Measurements from ENCODE around the gene OSBPL9.
"Not testable (repeated sequence)": the region's sequence is repeated elsewhere in the genome, so short reads cannot be mapped to it uniquely, and the experiment has no call there.

The OSBPL9 gene

DNA sequence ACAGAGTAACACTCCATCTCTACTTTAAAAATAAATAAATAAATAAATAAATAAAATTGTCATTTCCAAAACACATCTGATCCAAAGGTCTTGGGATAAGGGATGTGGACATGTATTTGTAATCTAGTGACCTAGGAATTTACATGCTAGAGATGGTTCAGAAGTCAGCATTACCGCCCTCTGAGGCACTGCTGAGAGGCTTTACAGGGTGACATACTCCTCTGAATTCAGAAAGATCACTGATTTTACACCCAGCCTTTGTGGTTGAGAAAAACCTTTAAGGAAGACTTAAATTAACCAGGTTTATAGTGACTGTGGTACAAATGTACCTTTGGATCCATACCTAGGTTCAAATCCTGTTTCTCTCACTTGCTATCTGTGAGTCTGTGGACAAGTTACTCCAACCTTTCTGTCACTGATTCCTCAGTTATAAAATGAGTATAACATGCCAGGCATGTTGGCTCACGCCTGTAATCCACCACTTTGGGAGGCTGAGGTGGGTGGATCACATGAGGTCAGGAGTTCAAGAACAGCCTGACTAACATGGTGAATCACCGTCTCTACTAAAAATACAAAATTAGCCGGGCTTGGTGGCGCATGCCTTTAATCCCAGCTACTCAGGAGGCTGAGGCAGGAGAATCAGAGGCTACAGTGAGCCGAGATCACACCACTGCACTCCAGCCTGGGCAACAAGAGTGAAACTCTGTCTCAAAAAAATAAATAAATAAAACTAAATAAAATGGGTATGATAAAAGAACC, 20.1 kb downstream of the OSBPL9 start:
- no peak for DNase-seq

DNA sequence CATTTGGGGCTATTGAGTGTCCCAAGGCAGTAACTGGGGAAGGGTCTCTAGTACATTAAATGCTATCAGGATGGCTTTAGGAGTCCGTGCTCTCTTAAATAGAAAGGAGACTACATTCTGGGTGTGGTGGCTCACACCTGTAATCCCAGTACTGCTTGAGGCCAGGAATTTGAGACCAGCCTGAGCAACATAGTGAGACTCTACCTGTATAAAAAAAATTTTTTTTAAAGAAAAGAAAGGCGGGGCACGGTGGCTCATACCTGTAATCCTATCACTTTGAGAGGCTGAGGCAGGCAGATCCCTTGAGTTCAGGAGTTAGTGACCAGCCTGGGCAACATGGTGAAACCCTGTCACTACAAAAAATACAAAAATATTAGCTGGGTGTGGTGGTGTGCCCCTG, 21.5 kb downstream of the OSBPL9 start:
- no peak for DNase-seq

DNA sequence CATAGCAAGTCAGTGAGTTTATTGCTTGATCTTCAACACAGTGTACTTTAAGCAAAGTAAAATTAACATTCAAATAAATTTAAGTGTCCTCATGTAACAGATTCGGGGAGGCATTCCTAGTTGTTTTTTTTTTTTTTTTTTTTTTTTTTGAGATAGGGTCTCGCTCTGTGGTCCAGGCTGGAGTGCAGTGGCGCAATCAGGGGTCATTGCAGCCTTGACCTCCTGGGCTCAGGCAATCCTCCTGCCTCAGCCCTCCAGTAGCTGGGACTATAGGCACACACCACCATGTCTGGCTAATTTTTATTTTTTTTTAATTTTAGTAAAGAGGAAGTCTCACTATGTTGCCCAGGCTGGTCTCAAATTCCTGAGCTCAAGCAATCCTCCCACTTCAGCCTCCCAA, 22.8 kb downstream of the OSBPL9 start:
- no peak for DNase-seq

DNA sequence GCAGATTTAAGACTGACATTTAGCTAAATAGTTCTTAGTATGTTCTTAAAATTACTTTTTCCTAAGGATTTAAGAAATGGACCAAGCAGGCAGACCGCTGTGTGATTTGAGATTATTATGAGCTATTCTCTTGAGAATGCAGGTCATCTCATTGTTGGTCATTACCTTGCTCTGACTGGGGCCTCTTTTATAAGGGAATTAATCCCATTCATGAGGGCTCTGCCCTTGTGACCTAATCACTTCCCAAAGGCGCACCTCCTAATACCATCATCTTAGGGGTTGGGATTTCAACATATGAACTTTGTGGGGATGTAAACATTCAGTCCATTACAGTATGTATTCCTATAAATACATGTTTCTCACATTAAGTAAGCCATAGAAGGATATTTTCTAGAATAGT, 24.2 kb downstream of the OSBPL9 start:
- DNase-seq = no peak

DNA sequence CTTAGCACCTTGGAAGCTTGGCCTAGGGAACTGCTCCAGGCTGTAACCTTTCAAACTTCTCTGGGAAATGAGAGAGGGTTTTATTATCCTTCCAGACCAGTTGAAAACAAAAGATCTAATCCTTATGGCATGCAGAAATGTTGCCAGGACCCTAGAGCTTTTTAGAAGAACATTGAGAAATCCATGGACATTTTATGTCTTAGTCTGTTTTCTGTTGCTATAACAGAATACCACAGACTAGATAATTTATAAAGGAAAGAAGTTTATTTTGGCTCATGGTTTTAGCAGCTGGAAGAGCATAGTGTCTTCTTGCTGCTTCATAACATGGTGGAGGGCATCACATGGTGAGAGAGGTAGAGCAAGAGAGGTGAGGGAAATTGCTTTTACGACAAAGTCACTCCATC, 25.8 kb downstream of the OSBPL9 start:
- DNase-seq = no peak

GRCh38 chr1:51643362-51643761, 26.5 kb downstream of the OSBPL9 start:
- DNase-seq = no peak

- no peak for DNase-seq
Measured at GRCh38 chr1:51644020-51644419, 27.1 kb downstream of the OSBPL9 start.

DNA sequence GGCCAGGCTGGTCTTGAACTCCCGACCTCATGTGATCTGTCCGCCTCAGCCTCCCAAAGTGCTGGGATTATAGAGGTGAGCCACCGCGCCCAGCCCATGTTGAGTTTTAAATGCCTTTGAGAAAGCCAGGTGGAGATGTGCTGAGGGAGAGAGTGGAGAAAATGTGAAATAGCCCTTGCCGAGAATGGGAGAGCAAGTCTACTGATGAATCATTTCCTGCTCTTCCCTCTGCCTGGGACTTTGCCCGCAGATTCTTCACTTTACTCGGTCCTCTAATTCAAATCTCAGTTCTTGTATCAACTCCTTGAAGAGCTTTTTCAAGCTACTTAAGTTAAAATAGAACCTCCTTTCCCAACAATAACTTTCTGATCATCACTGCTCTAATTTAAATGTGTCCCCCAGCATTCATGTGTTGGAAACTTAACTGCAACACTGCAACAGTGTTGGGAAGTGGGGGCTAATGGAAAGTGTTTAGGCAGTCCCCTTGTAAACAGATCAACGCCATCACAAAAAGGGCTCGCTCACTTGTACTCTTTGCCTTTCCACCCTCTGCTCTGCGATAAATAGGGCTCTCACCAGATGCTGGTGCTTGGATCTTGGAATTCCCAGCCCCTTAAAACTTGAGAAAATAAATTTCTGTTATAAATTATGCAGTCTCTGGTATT, 27.8 kb downstream of the OSBPL9 start:
- no peak for DNase-seq

DNA sequence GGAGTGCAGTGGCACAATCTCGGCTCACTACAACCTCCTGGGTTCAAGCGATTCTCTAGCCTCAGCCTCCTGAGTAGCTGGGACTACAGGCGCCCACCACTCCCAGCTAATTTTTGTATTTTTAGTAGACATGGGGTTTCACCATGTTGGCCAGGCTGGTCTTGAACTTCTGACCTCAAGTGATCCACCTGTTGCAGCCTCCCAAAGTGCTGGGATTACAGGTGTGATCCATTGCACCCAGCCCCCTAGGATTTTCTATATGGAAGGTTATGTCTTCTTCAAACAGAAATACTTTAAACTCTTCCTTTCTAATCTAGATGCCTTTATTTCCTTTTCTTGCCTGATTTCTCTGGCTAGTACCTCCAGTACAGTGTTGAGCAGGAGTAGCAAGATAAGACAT, 29.7 kb downstream of the OSBPL9 start:
- not testable (repeated sequence) for DNase-seq

DNA sequence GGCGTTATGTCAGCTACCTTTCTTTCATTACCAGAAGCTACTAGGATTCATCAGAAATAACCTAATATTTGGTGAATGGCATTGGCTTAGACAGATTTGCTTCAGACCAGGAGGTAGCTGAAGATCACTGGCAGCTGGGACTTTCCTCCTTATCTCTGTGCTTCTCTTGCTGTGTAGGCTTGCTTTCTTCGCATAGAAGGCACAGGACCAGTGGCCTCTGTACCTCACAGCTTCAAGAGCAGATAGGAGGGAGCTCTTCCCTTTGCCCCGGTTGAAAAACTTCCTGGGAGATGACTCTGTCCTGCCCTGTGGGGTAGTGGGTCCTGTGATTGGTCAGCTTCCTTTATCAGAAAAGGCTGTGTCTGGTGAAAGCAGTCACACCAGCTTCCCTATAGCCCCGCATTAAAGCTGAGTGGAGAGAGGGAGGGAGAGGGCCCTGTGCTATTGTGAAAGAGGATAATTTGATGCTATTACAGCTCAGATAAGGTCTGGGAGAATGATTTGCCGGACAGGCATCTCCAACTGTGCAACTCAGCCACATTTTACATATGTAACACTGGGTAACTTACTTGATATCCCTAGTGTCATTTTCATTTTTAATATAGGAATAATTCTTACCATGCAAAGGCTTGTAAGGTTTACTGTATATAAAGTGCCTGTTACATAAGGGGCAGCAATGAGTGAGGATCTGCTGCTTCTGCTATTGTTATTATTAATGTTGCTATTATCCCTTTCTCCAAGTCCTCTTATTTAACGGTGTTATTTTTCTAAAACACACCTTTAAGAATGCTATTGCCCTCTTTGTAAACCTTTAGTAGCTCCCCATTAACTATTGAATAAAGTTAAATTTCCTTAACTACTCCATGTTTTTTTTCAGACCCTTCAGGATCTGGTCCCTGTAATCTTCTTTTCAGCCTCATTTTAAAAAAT, 31.6 kb downstream of the OSBPL9 start:
- no peak for DNase-seq

GRCh38 chr1:51649593-51650091, 32.8 kb downstream of the OSBPL9 start:
- DNase-seq = no peak

- DNase-seq = no peak
Measured at GRCh38 chr1:51650198-51650597, 33.3 kb downstream of the OSBPL9 start.

GRCh38 chr1:51651552-51651942, 34.7 kb downstream of the OSBPL9 start:
- no peak for DNase-seq

- no peak for DNase-seq
Measured at GRCh38 chr1:51652599-51652998, 35.7 kb downstream of the OSBPL9 start.

DNA sequence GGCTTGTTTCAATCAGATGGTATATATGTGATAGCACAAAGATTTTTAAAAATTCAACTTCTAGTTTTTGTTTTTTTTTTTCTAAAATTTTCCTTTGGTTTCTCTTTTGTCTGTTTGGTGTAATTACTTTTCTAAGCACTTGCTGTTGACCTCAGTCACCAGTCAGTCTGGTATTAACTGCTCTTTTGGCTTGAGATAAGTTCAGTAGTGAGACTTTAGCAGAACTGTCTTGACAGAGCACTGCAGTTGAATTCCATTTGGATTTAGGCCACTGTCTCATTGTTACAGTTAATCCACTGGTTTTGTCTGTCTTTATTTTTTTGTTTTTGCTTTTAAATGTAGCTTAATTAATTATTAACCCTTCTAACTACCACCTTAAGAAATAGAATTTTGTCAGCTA, 36.2 kb downstream of the OSBPL9 start:
- DNase-seq = no peak

DNA sequence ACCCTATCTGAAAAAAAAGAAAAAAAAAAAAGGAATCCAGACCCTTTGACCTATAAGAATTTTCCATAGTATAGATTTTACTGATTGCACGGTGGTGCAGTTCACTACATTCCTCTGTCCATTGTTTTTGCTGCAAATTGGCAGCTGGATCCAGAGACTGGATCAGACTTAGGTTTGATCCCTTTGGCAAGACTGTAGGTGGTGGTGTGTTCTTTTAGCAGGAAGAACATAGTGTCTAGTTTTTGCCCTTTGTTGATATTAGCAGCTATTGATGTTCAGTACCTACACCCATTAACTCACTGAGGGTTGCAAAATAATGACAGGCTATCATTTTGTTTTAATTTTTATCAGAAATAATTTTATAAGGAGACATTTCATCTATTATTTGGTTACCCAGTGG, 37.1 kb downstream of the OSBPL9 start:
- DNase-seq = no peak

DNA sequence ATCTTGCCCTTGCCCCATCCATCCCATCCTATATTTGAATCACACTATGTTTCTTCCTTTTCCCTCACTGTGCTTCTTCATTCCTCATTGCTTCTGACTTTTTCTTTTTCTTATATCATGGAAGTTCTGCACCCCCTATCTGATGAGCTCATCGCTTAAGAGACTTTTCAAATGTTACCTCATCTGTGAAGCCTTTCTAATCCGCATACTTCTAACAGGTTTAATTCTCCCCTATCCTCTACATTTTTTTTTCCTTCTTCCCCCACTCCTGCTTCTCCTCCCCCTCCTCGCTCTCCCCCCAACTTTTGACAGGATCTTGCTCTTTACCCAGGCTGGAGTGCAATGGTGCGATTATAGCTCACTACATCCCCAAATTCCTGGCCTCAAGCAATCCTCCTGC, 39.5 kb downstream of the OSBPL9 start:
- DNase-seq = no peak

- DNase-seq = no peak
Measured at GRCh38 chr1:51660580-51660979, 43.7 kb downstream of the OSBPL9 start.

GRCh38 chr1:51661081-51661518, 44.2 kb downstream of the OSBPL9 start:
- no peak for DNase-seq

- DNase-seq = no peak
Measured at GRCh38 chr1:51663105-51663504, 46.2 kb downstream of the OSBPL9 start.

DNA sequence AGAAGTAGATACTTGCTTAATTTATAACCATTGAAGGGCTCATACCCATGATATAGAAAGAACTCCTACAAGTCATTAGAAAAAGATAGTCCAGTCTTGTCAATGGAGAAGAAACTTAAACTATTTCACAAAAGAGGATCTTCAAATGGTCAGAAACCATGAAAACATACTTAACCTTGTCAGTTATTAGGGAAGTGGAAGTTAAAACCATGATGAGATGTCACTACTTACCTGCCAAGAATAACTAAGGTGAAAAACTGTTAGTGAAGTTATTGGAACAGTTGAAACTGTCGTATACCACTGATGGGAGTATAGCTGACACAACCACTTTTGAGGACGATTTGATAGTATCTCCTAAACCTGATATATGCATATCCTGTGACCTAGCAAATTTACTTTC, 46.8 kb downstream of the OSBPL9 start:
- no peak for DNase-seq

GRCh38 chr1:51664421-51665240, 47.7 kb downstream of the OSBPL9 start:
- no peak for DNase-seq

All from CD4-positive, alpha-beta T cell treated with Interleukin-12 subunit alpha and Interleukin-12 subunit beta, for 1 hour (primary cell).